Measurements from ENCODE around the gene C11orf97. TPM values are rescaled to one million over a fixed set of nuclear protein-coding genes. Genes with fewer than 3 reads are reported as not detected.

Gene C11orf97
- total and polyA plus RNA-seq, 2 of the 8 experiments (the other 6 are each of a cell fraction or from before 2014, with no cell fraction given): not detected

GRCh38 chr11:94507485-94507884 is 4.8 kb upstream of the C11orf97 start (continued):
- TF ChIP-seq MAX (IDR thresholded peaks at IDR 0.05) (no peak), TAF1 (IDR thresholded peaks at IDR 0.05; ENCODE audit: low read depth, low read length) (no peak), KDM1A (IDR thresholded peaks at IDR 0.05; ENCODE audit: borderline replicate concordance, low read length) (no peak), RNF2 (IDR thresholded peaks at IDR 0.05; ENCODE audit: borderline replicate concordance, low read depth, low read length, missing control alignments, poor library complexity, severe bottlenecking) (no peak), POLR2A (IDR thresholded peaks at IDR 0.05; ENCODE audit: control extremely low read depth in 1 of 2, low read depth in 2 of 2, low read length in 2 of 2) (no peak), TBP (IDR thresholded peaks at IDR 0.05; ENCODE audit: low read depth, low read length) (no peak)

Measured in H1 (cell line).